Effector CD4-positive, alpha-beta T cell (primary cell): ENCODE measurements around the gene EFNA3.
"Not testable (repeated sequence)": the region's sequence is repeated elsewhere in the genome, so short reads cannot be mapped to it uniquely, and the experiment has no call there.

Experiments used
- DNase-seq: peaks from one replicate; pipeline ENCODE4 v3.0.0-alpha.2; 2020

EFNA3 gene

GRCh38 chr1:155117610-155118009, 39.0 kb downstream of the EFNA3 start:
- DNase-seq = no peak

- DNase-seq = not testable (repeated sequence)
Measured at GRCh38 chr1:155118090-155118489, 39.5 kb downstream of the EFNA3 start.

GRCh38 chr1:155120253-155120652, 41.6 kb downstream of the EFNA3 start:
- DNase-seq = no peak

GRCh38 chr1:155121249-155121648, 42.6 kb downstream of the EFNA3 start:
- DNase-seq = no peak

GRCh38 chr1:155122308-155122707, 43.7 kb downstream of the EFNA3 start:
- no peak for DNase-seq

- DNase-seq = no peak
Measured at GRCh38 chr1:155123801-155124200, 45.2 kb downstream of the EFNA3 start.

- no peak for DNase-seq
Measured at GRCh38 chr1:155124503-155125463, 46.1 kb downstream of the EFNA3 start.

- no peak for DNase-seq
Measured at GRCh38 chr1:155125511-155125945, 46.9 kb downstream of the EFNA3 start.

- DNase-seq = no peak
Measured at GRCh38 chr1:155125946-155126555, 47.4 kb downstream of the EFNA3 start.

- DNase-seq = peak; percentile 27
Measured at GRCh38 chr1:155126556-155127104, 48.0 kb downstream of the EFNA3 start.

GRCh38 chr1:155127105-155127966, 48.7 kb downstream of the EFNA3 start, which contains the start of gene EFNA1:
EFNA1 (plus strand) TSS chr1:155127876; CDS start chr1:155127978, 102 bp downstream.
- peak; percentile 15 for DNase-seq

GRCh38 chr1:155127967-155128754, 49.5 kb downstream of the EFNA3 start:
- no peak for DNase-seq

- peak; percentile 3 for DNase-seq
Measured at GRCh38 chr1:155128755-155129473, 50.3 kb downstream of the EFNA3 start.

GRCh38 chr1:155130272-155131006, 51.8 kb downstream of the EFNA3 start:
- DNase-seq = no peak

GRCh38 chr1:155131285-155131684, 52.6 kb downstream of the EFNA3 start:
- no peak for DNase-seq

GRCh38 chr1:155131856-155132255, 53.2 kb downstream of the EFNA3 start:
- DNase-seq = no peak

- no peak for DNase-seq
Measured at GRCh38 chr1:155133799-155134281, 55.2 kb downstream of the EFNA3 start.

GRCh38 chr1:155134322-155134721, 55.7 kb downstream of the EFNA3 start:
- DNase-seq = no peak

GRCh38 chr1:155134880-155135414, 56.3 kb downstream of the EFNA3 start:
- DNase-seq = peak; percentile 20
